Measurements from ENCODE around the gene SSNA1.

SSNA1 gene

GRCh38 chr9:137213160-137214060 is 24.9 kb downstream of the SSNA1 start:
- no peaks in the 10 kb centered on the region for H3K4me1 ChIP-seq (ENCODE audit: low read length)
- peak overlapping the region; percentile 78 for H3K4me3 ChIP-seq (ENCODE audit: low read length)
- no peak overlapping the region for H2AFZ ChIP-seq (ENCODE audit: low read depth, low read length)
- peak; percentile 35 for TF ChIP-seq CTCF (IDR thresholded peaks at IDR 0.05; ENCODE audit: low read depth, low read length)
- TF ChIP-seq EZH2phosphoT487 (IDR thresholded peaks at IDR 0.05; ENCODE audit: low read depth) = no peak
- no peaks in the 10 kb centered on the region for H3K27me3 ChIP-seq (ENCODE audit: low read depth, low read length)
- no peaks in the 10 kb centered on the region for H3K9me3 ChIP-seq (ENCODE audit: insufficient read depth, low read length)
- H3K4me2 ChIP-seq (ENCODE audit: low read length) = peak overlapping the region; percentile 73
- no peaks in the 10 kb centered on the region for H3K79me2 ChIP-seq (ENCODE audit: low read length)
- no peak overlapping the region for H3K27ac ChIP-seq (ENCODE audit: low read length)
- H3K9ac ChIP-seq (ENCODE audit: low read length) = peak overlapping the region; percentile 61
- H4K20me1 ChIP-seq (ENCODE audit: insufficient read depth, low read length) = no peaks in the 10 kb centered on the region
- H3K36me3 ChIP-seq (replicated peaks; ENCODE audit: low read depth, low read length) = peaks cover 5% of the 10 kb centered on the region

- Histone ChIP-seq H3K4me3 (ENCODE audit: low read length) (no peak overlapping the region), H3K79me2 (ENCODE audit: low read length) (no peaks in the 10 kb centered on the region), H3K4me2 (ENCODE audit: low read length) (no peak overlapping the region), H3K9me3 (ENCODE audit: insufficient read depth, low read length) (no peaks in the 10 kb centered on the region), H4K20me1 (ENCODE audit: insufficient read depth, low read length) (no peaks in the 10 kb centered on the region), H3K27me3 (ENCODE audit: low read depth, low read length) (no peaks in the 10 kb centered on the region), H3K9ac (ENCODE audit: low read length) (no peak overlapping the region), H2AFZ (ENCODE audit: low read depth, low read length) (no peak overlapping the region), H3K4me1 (ENCODE audit: low read length) (no peaks in the 10 kb centered on the region), H3K27ac (ENCODE audit: low read length) (no peak overlapping the region), H3K36me3 (replicated peaks; ENCODE audit: low read depth, low read length) (peaks cover 5% of the 10 kb centered on the region)
- no peak for TF ChIP-seq CTCF (IDR thresholded peaks at IDR 0.05; ENCODE audit: low read depth, low read length)
- TF ChIP-seq EZH2phosphoT487 (IDR thresholded peaks at IDR 0.05; ENCODE audit: low read depth) = no peak
Measured at GRCh38 chr9:137214620-137215019, 26.1 kb downstream of the SSNA1 start.

GRCh38 chr9:137215196-137215986 is 26.9 kb downstream of the SSNA1 start:
- H3K4me2 ChIP-seq (ENCODE audit: low read length) = no peak overlapping the region
- no peaks in the 10 kb centered on the region for H3K27me3 ChIP-seq (ENCODE audit: low read depth, low read length)
- H4K20me1 ChIP-seq (ENCODE audit: insufficient read depth, low read length) = no peaks in the 10 kb centered on the region
- H2AFZ ChIP-seq (ENCODE audit: low read depth, low read length) = no peak overlapping the region
- no peaks in the 10 kb centered on the region for H3K36me3 ChIP-seq (replicated peaks; ENCODE audit: low read depth, low read length)
- H3K27ac ChIP-seq (ENCODE audit: low read length) = no peak overlapping the region
- H3K9me3 ChIP-seq (ENCODE audit: insufficient read depth, low read length) = no peaks in the 10 kb centered on the region
- TF ChIP-seq EZH2phosphoT487 (IDR thresholded peaks at IDR 0.05; ENCODE audit: low read depth) (no peak), CTCF (IDR thresholded peaks at IDR 0.05; ENCODE audit: low read depth, low read length) (no peak)
- no peaks in the 10 kb centered on the region for H3K79me2 ChIP-seq (ENCODE audit: low read length)
- no peaks in the 10 kb centered on the region for H3K4me1 ChIP-seq (ENCODE audit: low read length)
- no peak overlapping the region for H3K9ac ChIP-seq (ENCODE audit: low read length)
- no peak overlapping the region for H3K4me3 ChIP-seq (ENCODE audit: low read length)
